CD4-positive, alpha-beta T cell treated with Interleukin-6 at 100 ng/mL for 8 hours (primary cell): ENCODE measurements around the gene SELENOP.
"Not testable (repeated sequence)": the region's sequence is repeated elsewhere in the genome, so short reads cannot be mapped to it uniquely, and the experiment has no call there.

Source experiments
- DNase-seq: peaks from one replicate; pipeline ENCODE4 v3.0.0-alpha.2; 2020; ENCODE audit warnings: mixed read lengths, low spot score

Gene SELENOP

GRCh38 chr5:42811591-42812446 lies at the start of gene SELENOP:
Gene SELENOP (minus strand): TSS chr5:42811892. CDS start chr5:42808353, 3,539 bp downstream.
- no peak for DNase-seq

GRCh38 chr5:42858687-42859086 lies 47.0 kb upstream of the SELENOP start:
- DNase-seq = no peak

GRCh38 chr5:42858031-42858643 lies 46.4 kb upstream of the SELENOP start:
- DNase-seq = no peak

GRCh38 chr5:42855811-42856210 lies 44.1 kb upstream of the SELENOP start:
- no peak for DNase-seq

- no peak for DNase-seq
Measured at GRCh38 chr5:42855386-42855785, 43.7 kb upstream of the SELENOP start.

- no peak for DNase-seq
Measured at GRCh38 chr5:42854795-42855194, 43.1 kb upstream of the SELENOP start.

GRCh38 chr5:42852826-42853225 lies 41.1 kb upstream of the SELENOP start:
- no peak for DNase-seq

GRCh38 chr5:42851481-42851880 lies 39.8 kb upstream of the SELENOP start:
- no peak for DNase-seq

- no peak for DNase-seq
Measured at GRCh38 chr5:42848545-42848944, 36.9 kb upstream of the SELENOP start.

GRCh38 chr5:42844408-42844807 lies 32.7 kb upstream of the SELENOP start:
- DNase-seq = not testable (repeated sequence)

- no peak for DNase-seq
Measured at GRCh38 chr5:42843675-42844292, 32.1 kb upstream of the SELENOP start.

- DNase-seq = no peak
Measured at GRCh38 chr5:42842921-42843641, 31.4 kb upstream of the SELENOP start.

- no peak for DNase-seq
Measured at GRCh38 chr5:42840842-42841567, 29.3 kb upstream of the SELENOP start.

- no peak for DNase-seq
Measured at GRCh38 chr5:42840269-42840668, 28.6 kb upstream of the SELENOP start.

GRCh38 chr5:42839196-42839595 lies 27.5 kb upstream of the SELENOP start:
- DNase-seq = no peak

GRCh38 chr5:42837601-42838000 lies 25.9 kb upstream of the SELENOP start:
- no peak for DNase-seq

- DNase-seq = no peak
Measured at GRCh38 chr5:42836070-42836769, 24.5 kb upstream of the SELENOP start.

- DNase-seq = no peak
Measured at GRCh38 chr5:42832060-42832459, 20.4 kb upstream of the SELENOP start.

- DNase-seq = no peak
Measured at GRCh38 chr5:42830924-42831323, 19.2 kb upstream of the SELENOP start.

- no peak for DNase-seq
Measured at GRCh38 chr5:42828671-42829070, 17.0 kb upstream of the SELENOP start.
